8988T (cell line): ENCODE data around the gene INHBB.
A peak's percentile ranks its signal among the peaks of the same experiment; 100 is the strongest.
"Not testable (repeated sequence)": the region's sequence is repeated elsewhere in the genome, so short reads cannot be mapped to it uniquely, and the experiment has no call there.

Experiments
- DNase-seq: peaks from one replicate; pipeline ENCODE4 v3.0.0; 2011

INHBB gene

GRCh38 chr2:120383631-120384340 lies 37.9 kb downstream of the INHBB start:
- no peak for DNase-seq

- no peak for DNase-seq
Observed at GRCh38 chr2:120384486-120385354, 38.8 kb downstream of the INHBB start.

DNA sequence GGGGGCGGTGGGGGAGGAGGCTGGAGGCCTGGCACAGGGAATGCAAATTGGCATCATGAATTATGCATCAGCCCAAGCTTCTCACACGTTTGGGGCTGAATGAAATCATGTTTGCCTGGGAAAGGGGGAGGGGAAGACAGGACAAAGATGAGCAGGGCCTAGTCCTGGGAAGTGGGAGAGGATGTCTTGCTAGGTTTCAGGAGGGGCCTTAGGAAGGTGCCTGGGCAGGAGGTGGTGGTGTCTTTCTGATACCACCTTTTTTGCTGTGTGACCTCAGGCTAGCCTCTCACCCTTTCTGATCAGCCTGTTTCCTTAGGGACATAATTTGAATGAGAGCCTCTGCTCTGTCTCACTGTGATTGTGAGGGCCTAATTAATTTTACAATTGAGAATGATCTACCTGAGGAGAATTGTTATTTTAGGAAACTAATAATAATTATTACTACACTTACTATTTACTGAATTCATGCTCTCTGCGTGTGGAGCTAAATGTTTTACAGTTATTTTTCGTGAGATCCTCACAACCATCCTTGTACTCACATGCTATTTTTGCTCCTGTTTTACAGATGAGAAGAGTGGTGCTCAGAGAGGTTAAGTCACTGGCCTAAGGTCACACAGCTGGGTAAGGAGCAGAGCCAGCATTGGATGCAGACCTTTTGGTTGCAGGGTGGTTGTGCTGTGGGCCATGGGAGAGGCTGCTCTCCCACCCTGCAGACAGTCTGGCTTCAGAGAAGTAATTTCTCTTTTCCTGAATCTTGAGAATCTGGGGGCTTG lies 39.6 kb downstream of the INHBB start:
- no peak for DNase-seq

GRCh38 chr2:120388222-120389035 lies 42.5 kb downstream of the INHBB start:
- DNase-seq = no peak

GRCh38 chr2:120389036-120389391 lies 43.1 kb downstream of the INHBB start:
- no peak for DNase-seq

DNA sequence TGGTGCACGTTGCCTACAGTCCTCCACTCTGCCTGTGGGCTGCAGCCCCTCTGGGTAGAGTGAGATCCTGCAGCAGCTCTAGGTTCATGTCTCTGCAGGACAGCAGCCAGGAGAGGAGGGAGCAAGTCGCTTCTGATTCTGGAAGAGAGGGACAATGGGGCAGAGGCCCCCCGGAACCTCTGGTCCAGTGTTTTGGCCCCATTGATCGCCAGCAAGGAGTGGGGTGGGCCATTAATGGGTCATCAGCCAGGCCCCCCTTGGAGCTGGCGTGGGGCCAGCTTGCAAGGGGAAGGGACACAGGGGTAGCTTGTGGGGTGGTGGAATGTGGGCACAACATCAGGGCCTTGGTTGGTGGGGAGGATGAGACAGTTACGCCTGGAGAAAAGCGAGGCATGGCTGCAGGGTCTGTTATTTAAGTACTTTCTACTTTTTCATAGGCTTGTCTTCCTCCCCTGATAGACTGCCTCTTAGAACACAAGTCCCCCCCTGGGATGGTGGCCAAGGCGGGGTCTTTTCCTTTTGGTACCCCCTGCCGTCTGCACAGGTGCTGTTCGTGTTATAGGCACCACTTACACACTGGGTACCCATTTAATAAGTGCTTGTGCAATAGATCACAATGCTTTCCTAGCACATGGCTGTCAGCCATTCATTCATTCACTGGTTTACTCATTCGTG lies 44.6 kb downstream of the INHBB start:
- DNase-seq = no peak

DNA sequence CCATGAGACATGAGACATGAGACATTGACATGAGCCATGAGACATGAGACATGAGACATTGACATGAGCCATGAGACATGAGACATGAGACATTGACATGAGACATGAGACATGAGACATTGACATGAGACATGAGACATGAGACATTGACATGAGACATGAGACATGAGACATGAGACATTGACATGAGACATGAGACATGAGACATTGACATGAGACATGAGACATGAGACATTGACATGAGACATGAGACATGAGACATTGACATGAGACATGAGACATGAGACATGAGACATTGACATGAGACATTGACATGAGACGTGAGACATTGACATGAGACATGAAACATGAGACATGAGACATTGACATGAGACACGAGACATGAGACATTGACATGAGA lies 45.4 kb downstream of the INHBB start:
- not testable (repeated sequence) for DNase-seq

DNA sequence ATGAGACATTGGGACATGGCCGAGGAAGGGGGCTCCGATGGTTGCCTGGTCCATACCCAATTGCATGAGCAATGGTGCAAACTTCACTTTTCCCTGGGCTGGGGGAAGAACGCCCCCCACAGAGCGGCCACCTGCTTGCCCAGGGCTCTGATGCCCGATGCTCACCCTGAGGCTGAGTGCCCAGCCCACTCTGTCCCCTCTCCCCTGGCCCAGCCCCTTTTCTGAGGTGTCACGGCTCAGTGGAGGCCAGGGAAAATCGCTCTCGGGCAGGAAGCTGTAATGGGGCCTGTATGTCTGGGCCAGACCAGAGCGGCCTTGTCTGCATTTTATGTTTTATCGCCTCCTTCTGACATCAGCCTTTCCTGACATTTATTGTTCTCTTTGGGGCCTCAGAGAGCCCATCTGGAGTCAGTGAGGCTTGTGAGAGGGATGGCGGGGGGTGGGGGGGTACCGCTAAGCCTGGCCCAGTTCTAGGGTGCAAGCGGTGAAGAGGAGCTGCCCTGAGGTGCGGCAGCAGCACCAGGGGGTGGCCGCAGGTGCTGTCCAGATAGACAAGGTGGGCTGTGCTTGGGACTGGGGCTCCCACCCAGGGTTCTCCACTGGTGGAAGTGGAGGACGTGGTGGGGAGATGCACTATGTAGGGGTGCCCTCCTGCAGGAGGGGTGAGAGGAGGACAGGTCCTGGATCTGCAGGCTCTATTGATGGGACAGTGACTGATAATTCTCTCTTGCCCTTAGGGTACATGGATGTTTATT lies 46.2 kb downstream of the INHBB start:
- DNase-seq = no peak

DNA sequence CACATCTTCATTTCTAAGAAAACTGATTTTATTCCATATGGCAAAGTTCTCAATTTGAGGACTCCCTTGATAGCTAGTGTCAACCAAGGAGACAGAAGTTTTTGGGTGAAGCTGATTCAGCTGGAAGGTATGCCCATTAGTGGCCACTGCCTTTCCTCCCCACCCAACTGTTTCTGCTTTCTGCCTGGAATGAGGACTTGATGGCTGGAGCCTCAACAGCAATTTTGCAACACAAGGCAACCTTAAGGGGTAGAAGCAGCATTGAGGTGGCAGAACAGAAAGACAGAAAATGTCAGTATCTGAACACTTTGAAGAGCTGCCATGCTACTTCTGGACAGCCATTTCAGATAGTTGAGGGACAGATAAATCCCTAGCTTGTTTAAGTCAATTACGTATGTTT lies 47.0 kb downstream of the INHBB start:
- peak; percentile 1 for DNase-seq

- DNase-seq = no peak
Observed at GRCh38 chr2:120393456-120393855, 47.5 kb downstream of the INHBB start.

GRCh38 chr2:120394764-120395163 lies 48.8 kb downstream of the INHBB start:
- DNase-seq = peak; percentile 7

DNA sequence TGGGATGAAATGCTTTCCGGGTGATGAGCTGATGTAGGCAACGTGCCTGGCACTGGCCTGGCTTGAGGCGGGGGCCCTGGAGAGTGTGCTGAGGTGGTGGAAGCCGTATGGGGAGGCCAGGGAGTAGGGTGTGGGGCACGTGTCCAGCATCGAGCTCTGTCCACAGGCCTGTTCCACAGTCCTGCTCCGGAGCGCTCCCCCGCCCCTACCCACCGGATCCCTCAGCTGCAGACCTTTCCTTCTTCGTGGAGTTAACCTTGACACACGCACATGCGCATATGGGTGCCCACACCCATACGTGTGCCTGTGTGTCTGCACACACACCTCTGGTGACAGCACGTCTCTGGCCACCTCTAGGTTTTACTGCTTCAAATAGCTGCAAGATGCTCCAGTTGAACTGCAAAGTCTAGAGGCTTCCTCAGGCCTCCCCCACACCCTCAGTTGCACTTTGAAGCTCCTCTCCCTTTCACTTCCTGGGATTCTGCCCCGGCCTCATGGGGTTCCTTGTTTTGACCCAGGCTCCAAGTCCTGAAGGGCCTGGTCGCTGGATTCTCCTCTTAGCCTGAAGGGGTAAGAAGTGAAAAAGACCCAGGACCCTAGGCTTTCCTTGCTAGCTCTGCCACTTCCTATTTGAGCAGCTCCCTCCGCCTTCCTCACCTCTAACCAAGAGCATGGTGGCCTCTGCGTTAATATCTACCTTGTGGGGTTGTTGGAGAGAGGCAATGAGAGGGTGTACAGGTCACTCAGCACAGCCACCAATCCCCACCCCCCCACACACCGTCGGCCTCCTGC lies 49.5 kb downstream of the INHBB start:
- peak; percentile 8 for DNase-seq

DNA sequence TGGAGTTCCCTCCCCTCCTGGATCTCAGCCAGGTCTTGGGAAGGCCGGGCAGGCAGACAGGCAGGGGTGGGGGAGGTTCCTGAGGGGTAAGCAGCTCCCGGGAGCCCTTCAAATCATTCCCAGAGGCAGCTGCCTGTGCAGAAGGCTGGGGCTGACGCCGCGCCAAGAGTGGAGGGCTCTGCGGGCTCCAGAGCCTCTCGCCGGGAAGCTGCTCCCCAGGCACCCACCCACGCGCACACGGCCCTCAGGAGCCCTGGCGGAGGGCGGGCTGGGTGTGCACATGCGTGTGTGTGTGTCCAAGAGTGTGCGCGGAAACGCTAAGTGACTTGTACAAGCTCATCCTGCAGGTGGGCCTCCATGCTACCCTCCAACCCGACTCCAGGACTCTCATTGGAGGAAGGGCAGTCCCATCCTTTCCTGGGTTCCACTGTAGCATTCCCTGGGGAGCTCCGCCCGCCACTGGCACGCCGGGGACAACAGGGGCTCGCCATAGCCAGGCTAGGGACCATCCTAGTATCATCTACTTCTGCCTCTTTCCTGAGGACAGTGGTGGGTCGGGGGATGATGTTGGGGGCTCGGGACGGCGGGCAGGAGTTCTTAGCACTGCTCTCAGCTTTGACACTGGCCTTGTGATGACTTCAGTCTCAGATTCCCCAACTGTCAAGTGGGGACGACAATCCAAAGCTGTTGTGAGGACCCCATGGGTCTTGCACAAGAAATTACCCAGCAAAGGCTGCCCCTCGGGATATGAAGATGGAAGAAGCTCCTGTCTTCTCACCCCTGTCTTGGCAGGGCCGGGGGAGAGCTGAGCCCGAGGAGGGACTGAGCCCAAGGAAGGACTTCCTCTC lies 50.3 kb downstream of the INHBB start:
- peak; percentile 10 for DNase-seq

GRCh38 chr2:120396861-120397811 lies 51.2 kb downstream of the INHBB start:
- DNase-seq = no peak

GRCh38 chr2:120398051-120398995 lies 52.4 kb downstream of the INHBB start:
- DNase-seq = no peak

DNA sequence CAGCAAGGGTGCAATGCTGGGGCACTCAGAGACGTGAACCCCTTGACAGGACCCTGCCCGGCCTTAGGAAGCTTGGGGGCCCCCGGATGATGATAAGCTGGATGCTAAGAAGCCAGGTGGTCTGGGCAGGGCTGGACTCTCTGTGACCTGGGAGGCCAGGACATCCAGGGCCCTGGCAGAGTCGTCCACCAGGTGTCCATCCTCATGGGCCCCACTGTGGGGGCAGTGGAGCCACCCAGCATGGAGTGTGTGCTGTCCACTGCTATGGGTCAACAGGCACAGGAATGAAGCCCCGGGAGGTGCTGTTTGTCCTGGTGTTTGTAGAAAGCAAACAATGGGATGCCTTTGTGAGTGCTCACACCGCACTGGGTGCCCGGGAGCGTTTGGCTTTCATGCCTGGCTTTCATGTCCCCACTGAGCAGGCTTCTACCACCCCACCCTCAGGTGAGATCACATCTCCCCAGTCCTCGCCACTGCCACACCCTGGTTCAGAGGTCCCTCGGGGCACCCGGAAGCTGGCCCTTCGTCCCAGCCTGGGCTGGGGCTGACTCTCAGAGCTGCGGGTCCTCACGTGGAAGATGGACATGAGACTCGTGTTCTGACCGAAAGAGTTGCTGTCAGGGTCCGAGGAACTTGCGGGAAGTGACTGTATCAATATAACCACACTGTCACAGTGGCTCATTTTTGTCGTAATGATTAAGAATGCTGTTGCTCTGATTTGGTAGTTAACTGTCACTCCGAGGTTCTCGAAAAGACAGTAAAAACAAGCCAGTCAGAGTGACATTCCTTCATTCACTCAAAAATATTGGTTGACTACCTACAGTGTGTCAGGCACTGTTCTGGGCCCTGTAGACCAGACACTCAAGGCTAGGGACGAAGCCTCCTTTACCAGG lies 53.3 kb downstream of the INHBB start:
- DNase-seq = no peak
